GM04504 (cell line): ENCODE results near the gene NLRC3.

Experiments used
- DNase-seq: peaks from one replicate; pipeline ENCODE4 v3.0.0-alpha.2; 2012; ENCODE audit warnings: low read depth

NLRC3 gene

GRCh38 chr16:3598236-3598635, 21.0 kb upstream of the NLRC3 start:
- no peak for DNase-seq

- DNase-seq = no peak
Measured at GRCh38 chr16:3597676-3598075, 20.5 kb upstream of the NLRC3 start.

GRCh38 chr16:3597226-3597625, 20.0 kb upstream of the NLRC3 start:
- DNase-seq = no peak

GRCh38 chr16:3596101-3596861, 19.1 kb upstream of the NLRC3 start:
- DNase-seq = no peak

GRCh38 chr16:3595521-3596021, 18.4 kb upstream of the NLRC3 start:
- no peak for DNase-seq

- no peak for DNase-seq
Measured at GRCh38 chr16:3595110-3595486, 17.9 kb upstream of the NLRC3 start.

GRCh38 chr16:3594316-3595109, 17.3 kb upstream of the NLRC3 start:
- DNase-seq = no peak

- no peak for DNase-seq
Measured at GRCh38 chr16:3592559-3592958, 15.4 kb upstream of the NLRC3 start.

GRCh38 chr16:3591991-3592390, 14.8 kb upstream of the NLRC3 start:
- DNase-seq = no peak

- no peak for DNase-seq
Measured at GRCh38 chr16:3591436-3591803, 14.2 kb upstream of the NLRC3 start.

GRCh38 chr16:3590736-3591435, 13.7 kb upstream of the NLRC3 start:
- no peak for DNase-seq

- DNase-seq = no peak
Measured at GRCh38 chr16:3589991-3590701, 12.9 kb upstream of the NLRC3 start.

- no peak for DNase-seq
Measured at GRCh38 chr16:3589441-3589921, 12.3 kb upstream of the NLRC3 start.

- no peak for DNase-seq
Measured at GRCh38 chr16:3589001-3589400, 11.8 kb upstream of the NLRC3 start.

GRCh38 chr16:3587547-3588110, 10.4 kb upstream of the NLRC3 start:
- no peak for DNase-seq

GRCh38 chr16:3584412-3584811, 7.2 kb upstream of the NLRC3 start:
- DNase-seq = no peak

- no peak for DNase-seq
Measured at GRCh38 chr16:3583303-3584038, 6.3 kb upstream of the NLRC3 start.

GRCh38 chr16:3582276-3583165, 5.3 kb upstream of the NLRC3 start:
- DNase-seq = no peak

GRCh38 chr16:3581392-3581791, 4.2 kb upstream of the NLRC3 start:
- DNase-seq = no peak

- peak; percentile 7 for DNase-seq
Measured at GRCh38 chr16:3580686-3581085, 3.5 kb upstream of the NLRC3 start.
